GM18502 (cell line): ENCODE data around the gene ME1.
"Not testable (repeated sequence)": the region's sequence is repeated elsewhere in the genome, so short reads cannot be mapped to it uniquely, and the experiment has no call there.

ENCODE experiments used
- ATAC-seq: cut with Tn5 transposase; IDR thresholded peaks from one replicate; pipeline ENCODE4 v1.9.1; 2021; ENCODE audit warnings: mild to moderate bottlenecking; ENCODE audit not compliant: unreplicated experiment, poor library complexity

The ME1 gene

GRCh38 chr6:83365931-83366330 is 64.9 kb downstream of the ME1 start:
- no peak for ATAC-seq

- ATAC-seq = not testable (repeated sequence)
Measured at GRCh38 chr6:83362349-83362748, 68.5 kb downstream of the ME1 start.

- no peak for ATAC-seq
Measured at GRCh38 chr6:83359638-83360037, 71.2 kb downstream of the ME1 start.

- ATAC-seq = no peak
Measured at GRCh38 chr6:83354747-83355146, 76.1 kb downstream of the ME1 start.

DNA sequence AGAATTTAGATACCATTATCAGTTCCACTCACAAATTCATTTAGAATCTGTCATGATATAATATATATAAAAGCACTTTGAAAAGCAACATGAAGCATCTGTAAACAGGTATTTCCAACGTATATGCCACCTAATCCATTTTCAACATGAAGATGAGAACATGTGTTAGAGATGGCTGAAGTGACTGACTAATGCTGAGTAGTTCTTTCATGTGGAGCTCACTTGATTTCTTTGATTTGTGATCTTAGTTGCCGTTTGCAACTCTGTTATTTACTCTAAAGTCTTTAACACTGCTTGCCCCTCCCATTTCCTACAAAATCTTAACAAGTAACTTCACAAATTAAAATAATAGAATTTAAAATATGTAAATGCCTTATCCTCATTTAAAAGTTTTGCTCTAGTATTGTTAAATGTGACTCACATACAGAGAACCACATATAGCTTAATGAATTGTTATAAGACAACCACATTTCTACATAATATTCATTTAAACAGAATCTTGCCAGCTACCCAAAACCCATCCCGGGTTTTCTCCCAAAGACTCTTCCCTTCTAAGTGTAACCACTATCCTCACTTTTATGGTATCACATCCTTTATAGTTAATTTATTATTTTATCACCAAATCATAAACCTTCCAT is 78.3 kb downstream of the ME1 start:
- no peak for ATAC-seq

DNA sequence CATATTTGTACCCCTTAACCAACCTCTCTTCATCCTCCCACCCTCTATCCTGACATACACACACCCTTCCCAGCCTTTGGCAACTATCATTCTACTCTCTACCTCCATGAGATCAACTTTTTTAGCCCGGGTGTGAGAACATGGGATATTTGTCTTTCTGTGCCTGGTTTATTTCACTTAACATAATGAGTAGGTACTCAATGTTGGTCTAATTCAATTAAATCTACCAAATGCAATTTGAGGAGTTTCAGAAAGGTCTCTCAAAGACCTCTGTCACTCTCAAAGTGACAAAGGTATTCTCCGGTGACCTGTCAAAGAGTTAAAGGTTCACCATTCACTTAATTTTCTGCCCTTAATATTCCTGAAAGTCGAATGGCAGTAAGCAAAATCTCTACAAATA is 87.7 kb downstream of the ME1 start:
- no peak for ATAC-seq

DNA sequence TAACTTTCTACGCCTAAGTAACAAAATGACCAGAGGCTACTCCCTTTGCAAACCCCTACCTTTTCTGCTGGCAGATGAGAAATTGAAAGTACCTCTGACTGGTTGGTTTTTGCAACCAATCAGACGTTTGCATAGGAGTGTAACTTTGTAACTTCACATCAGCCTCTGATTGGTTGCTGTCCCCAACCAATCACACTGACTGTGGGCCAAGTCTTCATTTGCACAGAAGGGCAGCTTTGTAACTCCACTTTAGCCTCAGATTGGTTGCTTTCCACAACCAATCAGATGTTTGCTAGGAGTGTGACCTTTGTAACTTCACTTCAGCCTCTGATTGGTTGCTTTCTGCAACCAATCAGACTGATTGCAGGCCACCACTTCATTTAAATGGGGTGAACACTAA is 89.1 kb downstream of the ME1 start:
- no peak for ATAC-seq

GRCh38 chr6:83333916-83334315 is 96.9 kb downstream of the ME1 start:
- not testable (repeated sequence) for ATAC-seq

GRCh38 chr6:83333500-83333899 is 97.4 kb downstream of the ME1 start:
- ATAC-seq = no peak

GRCh38 chr6:83314693-83315092 is 116.2 kb downstream of the ME1 start:
- ATAC-seq = peak; percentile 48

DNA sequence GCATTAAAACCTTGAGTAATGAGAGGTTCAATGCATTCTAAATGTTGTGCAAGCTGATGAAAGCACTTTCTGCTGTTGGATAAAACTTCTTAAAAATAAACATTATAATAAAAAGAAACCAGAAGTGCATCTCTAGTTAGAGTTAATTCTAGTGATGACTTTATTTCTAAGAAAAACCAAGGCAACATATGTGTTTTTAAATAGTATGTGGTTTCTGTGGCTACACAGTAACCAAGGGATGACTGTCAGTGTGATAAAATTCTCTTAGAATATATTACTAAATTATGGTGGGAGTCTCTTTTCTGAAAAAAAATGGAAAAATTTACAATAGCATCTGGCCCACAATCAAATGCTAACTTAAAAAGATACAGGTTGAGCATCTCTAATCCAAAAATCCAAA is 117.0 kb downstream of the ME1 start:
- ATAC-seq = peak; percentile 70

DNA sequence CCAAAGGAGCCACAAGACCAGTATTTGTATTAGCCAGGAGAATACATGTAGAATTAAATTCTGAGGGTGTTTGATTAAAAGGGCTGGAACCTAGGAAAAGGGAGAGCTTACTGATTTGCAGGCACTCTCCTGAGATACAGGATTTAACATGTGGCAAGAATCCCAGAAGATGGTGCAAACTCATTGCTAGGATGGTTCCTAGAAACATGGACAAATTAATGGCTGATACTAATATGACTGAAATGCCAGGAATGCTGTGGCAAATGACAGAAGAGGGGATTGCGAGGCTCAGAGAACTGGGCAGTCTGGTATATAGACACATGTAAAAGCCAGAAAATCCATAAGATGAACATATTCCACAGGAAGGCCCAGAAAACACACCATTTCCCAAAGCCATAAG is 119.6 kb downstream of the ME1 start:
- ATAC-seq = no peak

- no peak for ATAC-seq
Measured at GRCh38 chr6:83310046-83310445, 120.8 kb downstream of the ME1 start.

GRCh38 chr6:83309344-83309743 is 121.5 kb downstream of the ME1 start:
- no peak for ATAC-seq

DNA sequence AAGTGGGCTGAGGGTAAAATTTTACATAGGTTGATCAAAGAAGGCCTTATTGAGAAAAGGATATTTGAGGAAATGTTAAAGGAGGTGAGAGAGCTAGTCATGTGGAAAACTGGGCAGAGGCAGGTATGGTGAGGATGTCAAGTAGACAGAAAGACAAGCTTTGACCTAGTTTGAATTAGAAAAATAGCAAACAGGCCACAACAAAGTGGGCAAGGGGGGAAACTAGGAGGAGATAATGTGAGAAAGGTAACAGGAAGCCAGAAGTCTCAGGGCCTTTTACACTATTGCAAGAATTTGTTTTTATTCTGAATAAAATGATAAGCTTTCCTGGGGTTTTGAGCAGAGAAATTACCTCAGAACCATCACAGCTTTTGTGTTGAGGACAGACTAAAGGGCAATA is 122.0 kb downstream of the ME1 start:
- ATAC-seq = no peak

DNA sequence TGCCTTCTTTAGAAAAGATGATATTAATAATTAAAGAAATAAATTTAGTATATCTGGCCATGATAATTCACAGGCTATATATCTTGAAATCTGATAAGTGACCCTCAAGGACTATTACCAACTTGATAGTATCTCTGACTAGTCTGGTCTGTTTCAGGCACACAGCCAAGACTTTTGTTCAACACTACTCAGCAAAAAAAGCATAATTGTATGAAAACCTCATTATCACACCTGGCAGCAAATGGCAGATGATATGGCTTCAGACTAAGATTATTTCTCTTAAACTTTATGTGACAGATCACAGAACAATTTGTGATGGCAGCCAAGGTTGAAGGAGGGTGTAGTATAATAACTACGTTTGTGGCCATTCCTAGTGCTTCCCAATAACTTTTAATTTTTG is 123.0 kb downstream of the ME1 start:
- ATAC-seq = no peak

- ATAC-seq = no peak
Measured at GRCh38 chr6:83303426-83303825, 127.4 kb downstream of the ME1 start.

GRCh38 chr6:83294676-83295075 is 136.2 kb downstream of the ME1 start:
- ATAC-seq = no peak

- peak; percentile 96 for ATAC-seq
Measured at GRCh38 chr6:83292900-83293843, 137.7 kb downstream of the ME1 start.

GRCh38 chr6:83287298-83287697 is 143.6 kb downstream of the ME1 start:
- ATAC-seq = not testable (repeated sequence)

GRCh38 chr6:83285917-83286316 is 144.9 kb downstream of the ME1 start:
- ATAC-seq = no peak

GRCh38 chr6:83273596-83273995 is 157.3 kb downstream of the ME1 start:
- ATAC-seq = no peak
